Vagina (tissue), 2 donors: Measurements from ENCODE around the gene DCC.

Experiments
- CTCF ChIP-seq, 3 experiments: fragments of 450-650 bp in 2 of 3; fragments of 200-600 bp in 1 of 3; sonication (generic) in 1 of 3; IDR thresholded peaks; one replicate each; pipeline ENCODE4 v1.5.1; 2017 to 2019; ENCODE audit warnings: antibody characterized with exemption in 3 of 3, mild to moderate bottlenecking in 2 of 3, moderate library complexity in 2 of 3
- POLR2A ChIP-seq, 2 donors: fragments of 450-650 bp; IDR thresholded peaks; one replicate each; pipeline ENCODE4 v1.6.1; 2017; ENCODE audit warnings: antibody characterized with exemption in 2 of 2, mild to moderate bottlenecking in 2 of 2, moderate library complexity in 2 of 2
- POLR2AphosphoS5 ChIP-seq, 2 donors: sonication (generic); formaldehyde crosslinking; IDR thresholded peaks; one replicate each; pipeline ENCODE4 v1.9.0; 2017; ENCODE audit warnings: antibody characterized with exemption in 2 of 2, mild to moderate bottlenecking in 2 of 2, low read depth in 1 of 2; ENCODE audit not compliant: insufficient read depth in 1 of 2

GRCh38 chr18:53527365-53527764, 1187.4 kb downstream of the DCC start:
- no peak for TF ChIP-seq CTCF (IDR thresholded peaks at IDR 0.05)
- no peak for TF ChIP-seq POLR2A (IDR thresholded peaks at IDR 0.05)
- no peak for TF ChIP-seq POLR2AphosphoS5 (IDR thresholded peaks at IDR 0.05; ENCODE audit: insufficient read depth in 1 of 2, low read depth in 1 of 2)
